Esophagus squamous epithelium (tissue), 4 donors: ENCODE measurements around the gene TRIM73.
"Not testable (repeated sequence)": the region's sequence is repeated elsewhere in the genome, so short reads cannot be mapped to it uniquely, and the experiment has no call there.

ENCODE experiments used
- CTCF ChIP-seq, 6 experiments: fragments of 450-650 bp in 4 of 6; fragments of 200-600 bp in 2 of 6; sonication (generic) in 2 of 6; IDR thresholded peaks; one replicate each; pipeline ENCODE4 v1.5.1; 2016 to 2019; ENCODE audit warnings: antibody characterized with exemption in 6 of 6, mild to moderate bottlenecking in 4 of 6, moderate library complexity in 4 of 6
- POLR2A ChIP-seq, 4 donors: fragments of 450-650 bp; IDR thresholded peaks; one replicate each; pipeline ENCODE4 v1.6.1; 2017; ENCODE audit warnings: antibody characterized with exemption in 4 of 4, mild to moderate bottlenecking in 4 of 4, moderate library complexity in 3 of 4

DNA sequence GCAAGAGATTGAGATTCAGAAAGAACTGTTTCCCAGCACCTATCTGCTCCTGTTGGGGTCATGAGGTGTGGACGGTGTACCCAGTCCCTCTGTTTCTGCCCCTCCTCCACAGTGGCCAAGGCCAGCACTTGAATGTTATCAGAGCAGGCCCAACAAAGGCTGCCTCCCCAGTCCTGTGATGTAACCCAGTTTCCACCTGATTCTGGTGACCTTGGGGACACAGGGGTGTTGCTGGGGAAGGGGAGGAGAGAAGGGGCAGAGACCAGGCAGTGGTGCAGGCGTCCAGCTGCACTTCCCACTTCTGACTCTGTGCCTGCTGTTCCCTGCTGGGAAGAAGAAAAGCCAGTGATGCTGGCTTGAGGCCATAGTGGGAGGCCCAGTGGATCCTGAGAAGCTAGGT lies 2.4 kb downstream of the TRIM73 start:
- not testable (repeated sequence) for TF ChIP-seq CTCF, POLR2A (IDR thresholded peaks at IDR 0.05)
